ENCODE measurements around the gene ROBO3. TPM values are rescaled to one million over a fixed set of nuclear protein-coding genes. Genes with fewer than 3 reads are reported as not detected.

Gene ROBO3, protein sequence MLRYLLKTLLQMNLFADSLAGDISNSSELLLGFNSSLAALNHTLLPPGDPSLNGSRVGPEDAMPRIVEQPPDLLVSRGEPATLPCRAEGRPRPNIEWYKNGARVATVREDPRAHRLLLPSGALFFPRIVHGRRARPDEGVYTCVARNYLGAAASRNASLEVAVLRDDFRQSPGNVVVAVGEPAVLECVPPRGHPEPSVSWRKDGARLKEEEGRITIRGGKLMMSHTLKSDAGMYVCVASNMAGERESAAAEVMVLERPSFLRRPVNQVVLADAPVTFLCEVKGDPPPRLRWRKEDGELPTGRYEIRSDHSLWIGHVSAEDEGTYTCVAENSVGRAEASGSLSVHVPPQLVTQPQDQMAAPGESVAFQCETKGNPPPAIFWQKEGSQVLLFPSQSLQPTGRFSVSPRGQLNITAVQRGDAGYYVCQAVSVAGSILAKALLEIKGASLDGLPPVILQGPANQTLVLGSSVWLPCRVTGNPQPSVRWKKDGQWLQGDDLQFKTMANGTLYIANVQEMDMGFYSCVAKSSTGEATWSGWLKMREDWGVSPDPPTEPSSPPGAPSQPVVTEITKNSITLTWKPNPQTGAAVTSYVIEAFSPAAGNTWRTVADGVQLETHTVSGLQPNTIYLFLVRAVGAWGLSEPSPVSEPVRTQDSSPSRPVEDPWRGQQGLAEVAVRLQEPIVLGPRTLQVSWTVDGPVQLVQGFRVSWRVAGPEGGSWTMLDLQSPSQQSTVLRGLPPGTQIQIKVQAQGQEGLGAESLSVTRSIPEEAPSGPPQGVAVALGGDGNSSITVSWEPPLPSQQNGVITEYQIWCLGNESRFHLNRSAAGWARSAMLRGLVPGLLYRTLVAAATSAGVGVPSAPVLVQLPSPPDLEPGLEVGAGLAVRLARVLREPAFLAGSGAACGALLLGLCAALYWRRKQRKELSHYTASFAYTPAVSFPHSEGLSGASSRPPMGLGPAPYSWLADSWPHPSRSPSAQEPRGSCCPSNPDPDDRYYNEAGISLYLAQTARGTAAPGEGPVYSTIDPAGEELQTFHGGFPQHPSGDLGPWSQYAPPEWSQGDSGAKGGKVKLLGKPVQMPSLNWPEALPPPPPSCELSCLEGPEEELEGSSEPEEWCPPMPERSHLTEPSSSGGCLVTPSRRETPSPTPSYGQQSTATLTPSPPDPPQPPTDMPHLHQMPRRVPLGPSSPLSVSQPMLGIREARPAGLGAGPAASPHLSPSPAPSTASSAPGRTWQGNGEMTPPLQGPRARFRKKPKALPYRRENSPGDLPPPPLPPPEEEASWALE (N-terminal part only)
- total RNA-seq (7.1 and 10.3 TPM in 2 replicates), polyA plus RNA-seq (2.6 and 6.0 TPM in 2 replicates)

DNA sequence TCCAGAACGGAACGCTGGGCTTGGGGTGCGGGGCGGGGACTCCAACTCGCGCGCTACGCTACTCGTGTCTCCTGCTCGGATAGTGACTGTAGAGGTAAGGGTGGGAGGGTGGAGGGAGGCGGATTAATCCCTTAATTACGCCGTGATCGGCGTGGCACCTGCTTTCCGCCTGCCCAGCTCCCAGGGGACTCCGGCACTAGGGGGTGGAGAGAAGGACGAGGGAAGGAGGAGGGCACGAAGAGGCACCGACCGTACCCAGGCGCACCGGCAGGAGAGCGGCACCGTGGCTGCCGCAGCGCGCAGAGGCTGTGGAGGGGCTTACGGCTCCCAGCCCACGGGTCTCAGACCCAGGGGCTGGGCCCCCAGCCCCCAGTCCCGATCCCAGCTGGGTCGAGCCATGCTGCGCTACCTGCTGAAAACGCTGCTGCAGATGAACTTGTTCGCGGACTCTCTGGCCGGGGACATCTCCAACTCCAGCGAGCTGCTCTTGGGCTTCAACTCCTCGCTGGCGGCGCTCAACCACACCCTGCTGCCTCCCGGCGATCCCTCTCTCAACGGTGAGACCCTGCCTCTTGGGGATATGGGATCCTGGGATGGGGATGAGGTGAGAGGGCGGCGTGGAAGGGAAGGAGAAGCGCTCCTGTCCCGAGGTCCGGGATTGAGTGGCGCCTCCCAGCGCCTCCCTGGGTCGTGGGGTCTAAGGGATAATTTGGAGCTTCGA, at the start of gene ROBO3:
ROBO3 (plus strand) TSS at position 252 of the 721 bp plus-strand sequence; CDS start at position 398, 146 bp downstream.
- H3K9me3 ChIP-seq (ENCODE audit: low read depth), result no peaks in the 10 kb centered on the region
- H3K36me3 ChIP-seq, result no peaks in the 10 kb centered on the region
- H3K4me1 ChIP-seq (ENCODE audit: low read depth), result peaks cover 12% of the 10 kb centered on the region
- H3K27ac ChIP-seq, result no peak within 1 kb of the TSS
- TF ChIP-seq, protein P1, sequence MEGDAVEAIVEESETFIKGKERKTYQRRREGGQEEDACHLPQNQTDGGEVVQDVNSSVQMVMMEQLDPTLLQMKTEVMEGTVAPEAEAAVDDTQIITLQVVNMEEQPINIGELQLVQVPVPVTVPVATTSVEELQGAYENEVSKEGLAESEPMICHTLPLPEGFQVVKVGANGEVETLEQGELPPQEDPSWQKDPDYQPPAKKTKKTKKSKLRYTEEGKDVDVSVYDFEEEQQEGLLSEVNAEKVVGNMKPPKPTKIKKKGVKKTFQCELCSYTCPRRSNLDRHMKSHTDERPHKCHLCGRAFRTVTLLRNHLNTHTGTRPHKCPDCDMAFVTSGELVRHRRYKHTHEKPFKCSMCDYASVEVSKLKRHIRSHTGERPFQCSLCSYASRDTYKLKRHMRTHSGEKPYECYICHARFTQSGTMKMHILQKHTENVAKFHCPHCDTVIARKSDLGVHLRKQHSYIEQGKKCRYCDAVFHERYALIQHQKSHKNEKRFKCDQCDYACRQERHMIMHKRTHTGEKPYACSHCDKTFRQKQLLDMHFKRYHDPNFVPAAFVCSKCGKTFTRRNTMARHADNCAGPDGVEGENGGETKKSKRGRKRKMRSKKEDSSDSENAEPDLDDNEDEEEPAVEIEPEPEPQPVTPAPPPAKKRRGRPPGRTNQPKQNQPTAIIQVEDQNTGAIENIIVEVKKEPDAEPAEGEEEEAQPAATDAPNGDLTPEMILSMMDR (IDR thresholded peaks at IDR 0.05; ENCODE audit: low read depth, low read length), result no peak
- DNase-seq (ENCODE audit: low read depth in 1 of 2, low spot score in 1 of 2), result no peak
- peak within 1 kb of the TSS; percentile 27 for H3K4me3 ChIP-seq
- H3K27me3 ChIP-seq, result peaks cover 91% of the 10 kb centered on the region

DNA sequence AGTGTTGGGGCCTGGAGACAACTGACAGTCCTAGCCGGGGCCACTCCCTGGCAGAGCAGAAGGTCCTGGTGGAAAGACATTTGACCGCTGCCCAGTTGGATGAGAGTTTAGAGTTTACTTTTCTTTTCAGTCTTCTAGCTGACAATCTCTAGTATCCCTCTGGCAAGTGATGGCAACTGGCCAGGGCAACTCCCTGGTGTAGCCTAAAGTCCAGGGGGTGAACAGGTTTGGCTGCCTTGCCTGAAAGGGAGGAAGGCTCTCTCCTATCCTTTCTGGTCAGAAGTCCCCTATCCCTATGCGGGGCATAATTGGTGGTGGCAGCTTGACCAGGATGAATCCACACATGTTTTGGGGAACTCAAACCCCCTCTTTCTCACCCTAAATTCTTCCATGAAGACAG, 48.2 kb upstream of the ROBO3 start:
- H3K27me3 ChIP-seq, result peaks cover 6% of the 10 kb centered on the region
- H3K4me3 ChIP-seq, result no peak overlapping the region
- H3K36me3 ChIP-seq, result no peaks in the 10 kb centered on the region
- DNase-seq (ENCODE audit: low read depth in 1 of 2, low spot score in 1 of 2), result no peak
- TF ChIP-seq, protein P1 (IDR thresholded peaks at IDR 0.05; ENCODE audit: low read depth, low read length), result no peak
- H3K4me1 ChIP-seq (ENCODE audit: low read depth), result no peaks in the 10 kb centered on the region
- H3K9me3 ChIP-seq (ENCODE audit: low read depth), result no peaks in the 10 kb centered on the region
- no peak overlapping the region for H3K27ac ChIP-seq

DNA sequence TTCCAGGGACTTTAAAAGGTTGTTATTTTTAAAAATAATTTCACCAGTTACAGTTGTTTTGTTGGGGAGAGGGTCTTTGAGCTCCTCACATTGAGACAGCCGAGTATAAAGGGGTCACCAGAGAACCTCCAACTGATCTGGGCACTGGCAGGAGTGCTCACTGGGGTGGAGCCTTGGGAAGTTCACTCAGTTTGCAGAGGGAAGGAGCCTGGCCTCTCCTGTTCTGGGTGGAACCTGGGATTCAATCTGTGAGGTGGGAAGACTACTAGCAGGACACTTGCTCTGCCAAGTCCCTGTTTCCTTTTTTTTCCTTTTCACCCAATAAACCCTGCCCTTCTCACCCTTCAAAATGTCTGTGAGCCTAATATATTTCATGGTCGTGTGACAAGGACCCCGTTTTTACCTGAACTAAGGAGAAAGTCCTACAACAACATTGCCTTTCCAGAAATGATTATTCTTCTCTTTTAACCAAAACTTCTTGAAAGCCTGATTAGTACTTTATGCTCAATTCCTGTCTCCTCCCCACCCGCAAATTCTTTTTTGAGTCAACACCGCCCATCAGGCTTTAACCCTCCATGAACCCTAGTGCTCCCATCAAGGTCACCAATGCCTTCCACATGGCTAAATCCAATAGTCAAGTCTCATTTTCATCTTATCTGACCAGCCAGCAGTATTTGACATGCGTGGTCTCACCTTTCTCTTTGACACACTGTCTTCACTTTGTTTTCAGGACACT, 43.1 kb upstream of the ROBO3 start:
- no peaks in the 10 kb centered on the region for H3K9me3 ChIP-seq (ENCODE audit: low read depth)
- TF ChIP-seq, protein P1 (IDR thresholded peaks at IDR 0.05; ENCODE audit: low read depth, low read length), result no peak
- no peak overlapping the region for H3K4me3 ChIP-seq
- H3K27ac ChIP-seq, result no peak overlapping the region
- H3K4me1 ChIP-seq (ENCODE audit: low read depth), result no peaks in the 10 kb centered on the region
- peaks cover 6% of the 10 kb centered on the region for H3K27me3 ChIP-seq
- H3K36me3 ChIP-seq, result no peaks in the 10 kb centered on the region
- DNase-seq (ENCODE audit: low read depth in 1 of 2, low spot score in 1 of 2), result no peak

DNA sequence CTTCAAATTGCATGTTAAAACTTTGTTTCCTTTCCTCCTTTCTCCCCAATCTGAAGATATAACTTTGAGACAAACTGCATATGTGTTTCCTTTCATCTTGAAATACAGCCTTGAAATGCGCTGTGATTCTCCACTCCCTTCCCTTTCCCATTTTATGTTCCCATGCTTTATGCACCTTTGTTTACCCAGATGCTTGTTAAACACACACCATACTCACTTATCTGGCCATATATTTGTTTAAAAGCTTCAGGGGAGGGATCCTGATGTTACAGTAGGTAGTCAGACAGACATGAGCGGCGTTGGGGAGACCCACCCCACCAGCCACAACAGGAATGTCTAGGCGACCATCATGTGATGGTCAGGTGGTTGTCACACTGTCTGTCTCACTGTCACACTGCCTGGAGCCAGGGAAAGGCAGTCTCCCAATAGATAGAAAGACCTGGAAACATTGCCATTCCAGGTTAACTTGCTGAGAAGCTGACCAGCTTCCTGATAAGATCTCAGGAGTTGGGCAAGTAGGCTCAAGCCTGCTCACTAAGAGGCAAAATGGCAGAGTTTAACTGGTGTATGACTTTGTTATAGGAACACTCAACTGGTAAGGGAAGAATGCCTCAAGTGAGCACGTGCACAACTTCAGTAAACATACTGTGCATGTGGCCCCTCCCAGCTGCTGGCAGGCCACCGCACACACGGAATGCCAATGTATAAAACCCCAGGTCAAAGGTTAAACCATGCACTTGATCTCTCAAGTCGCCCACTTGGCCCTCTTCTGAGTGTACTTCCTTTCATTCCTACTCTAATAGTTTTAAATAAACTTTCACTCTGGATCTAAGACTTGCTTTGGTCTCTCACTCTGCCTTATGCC, 41.5 kb upstream of the ROBO3 start:
- H3K27me3 ChIP-seq, result peaks cover 2% of the 10 kb centered on the region
- no peak overlapping the region for H3K27ac ChIP-seq
- no peak overlapping the region for H3K4me3 ChIP-seq
- TF ChIP-seq, protein P1 (IDR thresholded peaks at IDR 0.05; ENCODE audit: low read depth, low read length), result no peak
- no peaks in the 10 kb centered on the region for H3K4me1 ChIP-seq (ENCODE audit: low read depth)
- no peaks in the 10 kb centered on the region for H3K9me3 ChIP-seq (ENCODE audit: low read depth)
- no peak for DNase-seq (ENCODE audit: low read depth in 1 of 2, low spot score in 1 of 2)
- no peaks in the 10 kb centered on the region for H3K36me3 ChIP-seq
